ENCODE results near the gene DNAJC5G. TPM values are rescaled to one million over a fixed set of nuclear protein-coding genes. Genes with fewer than 3 reads are reported as not detected.

Gene DNAJC5G
- total RNA-seq, 2 donors from 2014 or later: not detected

GRCh38 chr2:27278010-27278409, 2.8 kb downstream of the DNAJC5G start:
- Histone ChIP-seq H3K27me3 (no peaks in the 10 kb centered on the region), H3K4me1 (no peaks in the 10 kb centered on the region), H3K27ac (no peak overlapping the region), H3K9ac (ENCODE audit: low read depth in 2 of 2, low read length in 2 of 2) (no peak overlapping the region), H3K36me3 (no peaks in the 10 kb centered on the region), H3K9me3 (no peaks in the 10 kb centered on the region), H3K4me3 (no peak overlapping the region)
- TF ChIP-seq CTCF (IDR thresholded peaks at IDR 0.05): no peak
- intact Hi-C loops (cut with DNase I): no loop called here
- no peak for DNase-seq

- Histone ChIP-seq H3K36me3 (no peaks in the 10 kb centered on the region), H3K9ac (ENCODE audit: low read depth in 2 of 2, low read length in 2 of 2) (no peak overlapping the region), H3K4me1 (no peaks in the 10 kb centered on the region), H3K27me3 (no peaks in the 10 kb centered on the region), H3K4me3 (no peak overlapping the region), H3K9me3 (no peaks in the 10 kb centered on the region), H3K27ac (no peak overlapping the region)
- no peak for DNase-seq
- intact Hi-C loops (cut with DNase I): loop anchor here (2.0 to 10.0 kb wide), 2 partner anchors 182 to 316 kb away; no protein-coding TSS in a partner anchor
- TF ChIP-seq CTCF (IDR thresholded peaks at IDR 0.05): no peak
Measured at GRCh38 chr2:27280826-27281225, 5.6 kb downstream of the DNAJC5G start.

- intact Hi-C loops (cut with DNase I): loop anchor here (2.0 to 10.0 kb wide), 2 partner anchors 183 to 317 kb away; no protein-coding TSS in a partner anchor
- H3K27ac ChIP-seq: no peak overlapping the region
- no peak overlapping the region for H3K9ac ChIP-seq (ENCODE audit: low read depth in 2 of 2, low read length in 2 of 2)
- TF ChIP-seq CTCF (IDR thresholded peaks at IDR 0.05): no peak
- no peaks in the 10 kb centered on the region for H3K36me3 ChIP-seq
- H3K9me3 ChIP-seq: no peaks in the 10 kb centered on the region
- H3K4me1 ChIP-seq: no peaks in the 10 kb centered on the region
- H3K27me3 ChIP-seq: no peaks in the 10 kb centered on the region
- no peak overlapping the region for H3K4me3 ChIP-seq
- DNase-seq: no peak
Measured at GRCh38 chr2:27281442-27281841, 6.2 kb downstream of the DNAJC5G start.

GRCh38 chr2:27281855-27282559, 6.8 kb downstream of the DNAJC5G start, which contains the start of gene TRIM54:
Gene TRIM54 (plus strand): TSS chr2:27282429. CDS start chr2:27282732, 303 bp downstream.
- H3K9me3 ChIP-seq: no peaks in the 10 kb centered on the region
- no peak for DNase-seq
- H3K4me1 ChIP-seq: no peaks in the 10 kb centered on the region
- TF ChIP-seq CTCF (IDR thresholded peaks at IDR 0.05): no peak
- intact Hi-C loops (cut with DNase I): loop anchor here (2.0 to 10.0 kb wide), 2 partner anchors 183 to 317 kb away; no protein-coding TSS in a partner anchor
- H3K27ac ChIP-seq: no peak within 1 kb of the TSS
- H3K27me3 ChIP-seq: no peaks in the 10 kb centered on the region
- no peaks in the 10 kb centered on the region for H3K36me3 ChIP-seq
- H3K9ac ChIP-seq (ENCODE audit: low read depth in 2 of 2, low read length in 2 of 2): no peak within 1 kb of the TSS
- no peak within 1 kb of the TSS for H3K4me3 ChIP-seq

- Histone ChIP-seq H3K36me3 (no peaks in the 10 kb centered on the region), H3K4me3 (no peak overlapping the region), H3K9me3 (no peaks in the 10 kb centered on the region), H3K27ac (no peak overlapping the region), H3K27me3 (no peaks in the 10 kb centered on the region), H3K4me1 (no peaks in the 10 kb centered on the region), H3K9ac (ENCODE audit: low read depth in 2 of 2, low read length in 2 of 2) (no peak overlapping the region)
- DNase-seq: no peak
- intact Hi-C loops (cut with DNase I): loop anchor here (10.0 kb wide), 1 partner anchor 318 kb away; no protein-coding TSS in a partner anchor
- no peak for TF ChIP-seq CTCF (IDR thresholded peaks at IDR 0.05)
Measured at GRCh38 chr2:27282892-27283291, 7.7 kb downstream of the DNAJC5G start.

Measured in colonic mucosa (tissue), 4 donors.